ENCODE data around the gene C12orf75.

C12orf75 gene

DNA sequence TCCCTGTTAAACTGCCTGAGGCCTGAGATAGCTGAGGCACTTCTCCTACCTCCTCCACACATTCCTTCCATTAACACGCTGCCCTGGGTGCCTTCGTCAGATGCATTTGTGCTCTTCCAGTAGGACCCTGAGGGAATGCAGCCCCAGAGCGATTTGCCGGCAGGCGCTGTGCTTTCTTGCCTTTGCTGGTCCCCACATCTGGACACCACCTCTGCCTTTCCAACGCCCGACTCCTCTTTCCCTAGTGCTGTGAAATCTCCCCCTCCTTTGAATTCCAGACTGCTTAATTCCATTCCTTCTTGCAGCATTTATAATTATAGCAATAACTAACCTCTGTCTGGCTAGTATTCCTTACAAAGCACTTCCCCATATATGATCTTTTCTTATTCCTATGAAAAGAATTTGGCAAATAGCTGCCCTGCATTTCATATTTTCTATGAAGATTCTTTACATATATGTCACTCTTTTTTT is 88.4 kb downstream of the C12orf75 start:
- DNase-seq (ENCODE audit: low read depth in 2 of 2): no peak

DNA sequence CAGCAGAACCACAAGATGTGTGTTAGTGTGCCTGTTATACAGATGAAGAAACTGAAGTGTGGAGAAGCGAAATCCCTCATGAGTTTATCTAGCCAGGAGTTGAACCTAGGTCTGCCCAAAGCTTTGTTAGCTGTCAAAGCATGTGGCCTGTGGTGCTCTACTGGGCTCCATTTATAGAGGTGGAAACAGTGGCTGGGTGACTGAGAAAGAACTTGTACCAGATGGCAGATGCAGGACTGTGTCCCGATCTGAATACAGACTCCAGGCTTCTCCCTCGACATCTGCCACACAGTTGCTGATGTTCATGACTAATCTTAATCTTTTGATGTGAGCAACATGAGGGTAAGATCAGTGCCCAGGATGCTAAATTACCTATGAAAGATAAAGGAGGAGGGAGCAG is 89.1 kb downstream of the C12orf75 start:
- no peak for DNase-seq (ENCODE audit: low read depth in 2 of 2)

DNA sequence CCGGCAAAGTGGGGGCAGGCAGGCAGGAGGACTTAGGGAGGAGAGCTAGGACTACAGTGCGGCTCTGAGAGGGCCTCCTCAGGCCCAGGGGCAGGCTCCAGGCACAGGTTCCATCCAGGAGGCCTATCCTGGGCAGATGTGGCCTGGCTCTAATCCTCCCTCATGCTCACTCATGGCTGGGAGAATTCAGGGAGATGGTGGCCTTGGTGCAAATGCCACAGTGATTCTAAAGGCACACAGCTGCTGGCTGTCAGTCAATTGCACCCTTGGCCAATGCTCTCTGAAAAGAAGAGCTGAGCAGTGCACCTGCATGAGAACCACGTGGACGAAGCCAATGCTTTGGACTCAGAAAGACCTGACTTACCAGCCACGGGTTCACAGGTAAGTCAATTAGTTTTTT is 89.6 kb downstream of the C12orf75 start:
- DNase-seq (ENCODE audit: low read depth in 2 of 2): no peak

DNA sequence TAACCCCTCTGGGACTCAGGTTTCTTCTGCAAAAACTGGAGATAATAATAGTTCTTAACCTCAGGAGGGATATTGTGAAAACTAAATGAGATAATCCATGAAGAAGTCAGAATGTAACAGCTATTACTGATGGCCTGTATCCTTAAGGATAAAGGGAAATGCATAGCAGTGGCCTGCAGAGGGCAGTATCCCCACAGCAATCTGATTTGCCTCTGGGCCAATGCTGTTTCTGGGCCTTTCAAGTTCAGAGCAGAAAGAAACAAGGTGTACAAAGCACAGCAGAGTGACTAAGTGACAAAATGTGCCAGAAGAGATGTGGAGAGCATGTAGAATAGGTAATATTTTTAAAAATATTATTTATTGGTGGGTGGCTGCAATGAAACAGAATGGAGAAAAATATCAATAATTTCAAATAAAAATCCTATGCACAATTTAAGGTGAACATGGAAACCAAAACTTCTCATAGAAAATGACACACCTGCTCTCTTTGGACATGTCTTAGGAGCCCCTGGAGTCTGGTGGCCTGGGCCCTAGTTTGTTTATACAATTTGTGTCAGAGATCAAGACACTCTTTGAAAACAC is 90.3 kb downstream of the C12orf75 start:
- DNase-seq (ENCODE audit: low read depth in 2 of 2): peak; percentile 16 to 29
